Osteoblast (primary cell): ENCODE results near the gene CEBPG. TPM values are rescaled to one million over a fixed set of nuclear protein-coding genes. Genes with fewer than 3 reads are reported as not detected.
A peak's percentile ranks its signal among the peaks of the same experiment; 100 is the strongest.

ENCODE experiments used
- DNase-seq: peaks from one replicate; pipeline ENCODE4 v3.0.0; 2011; ENCODE audit warnings: low spot score, mixed read lengths; ENCODE audit not compliant: insufficient read length; ENCODE audit errors: missing footprints
- H2AFZ ChIP-seq: 2 replicates; pipeline ENCODE4 v1.6.0; 2011; ENCODE audit warnings: mild to moderate bottlenecking, low read length
- H3K27ac ChIP-seq: 2 replicates; pipeline ENCODE4 v1.5.1; 2011; ENCODE audit warnings: mild to moderate bottlenecking, low read depth, low read length, moderate library complexity
- H3K27me3 ChIP-seq: 2 replicates; pipeline ENCODE4 v1.6.0; 2012; ENCODE audit warnings: mild to moderate bottlenecking, control low read depth, inconsistent platforms, low read length, moderate library complexity; ENCODE audit not compliant: insufficient read depth
- H3K36me3 ChIP-seq: 2 replicates; pipeline ENCODE4 v1.5.1; 2011; ENCODE audit warnings: mild to moderate bottlenecking, low read length, control low read depth, moderate library complexity; ENCODE audit not compliant: insufficient read depth
- H3K4me1 ChIP-seq: 2 replicates; pipeline ENCODE4 v1.5.1; 2011; ENCODE audit warnings: mild to moderate bottlenecking, low read length, control low read depth, moderate library complexity; ENCODE audit not compliant: insufficient read depth
- H3K4me2 ChIP-seq: 2 replicates; pipeline ENCODE4 v1.6.0; 2011; ENCODE audit warnings: mild to moderate bottlenecking, low read length; ENCODE audit not compliant: insufficient read depth
- H3K4me3 ChIP-seq: fragments of 200-600 bp; sonication (generic); 3 replicates; pipeline ENCODE4 v1.5.1; 2012; ENCODE audit warnings: mild to moderate bottlenecking, low read length, inconsistent platforms; ENCODE audit not compliant: insufficient read depth
- H3K79me2 ChIP-seq: 2 replicates; pipeline ENCODE4 v1.6.0; 2012; ENCODE audit warnings: mild to moderate bottlenecking, low read length, control low read depth, inconsistent platforms; ENCODE audit not compliant: insufficient read depth
- H3K9me3 ChIP-seq: 2 replicates; pipeline ENCODE4 v1.5.1; 2011; ENCODE audit warnings: low read depth, low read length, control low read depth
- H4K20me1 ChIP-seq: 2 replicates; pipeline ENCODE4 v1.6.0; 2012; ENCODE audit warnings: mild to moderate bottlenecking, low read length, control low read depth; ENCODE audit not compliant: insufficient read depth
- total RNA-seq: library from RNA; depleted of rRNA; stranded (reverse); fragments of >200 nt; gene quantifications from 2 replicates; pipeline ENCODE4 v1.2.3, GENCODE V29; 2012
- TF ChIP-seq, protein P1 (sequence below): IDR thresholded peaks from 2 replicates; pipeline ENCODE4 v1.5.1; 2011; ENCODE audit warnings: mild to moderate bottlenecking, low read depth, low read length, moderate library complexity; ENCODE audit errors: extremely low read depth

CEBPG gene
- total RNA-seq, 1 donor = 35.5 TPM

DNA sequence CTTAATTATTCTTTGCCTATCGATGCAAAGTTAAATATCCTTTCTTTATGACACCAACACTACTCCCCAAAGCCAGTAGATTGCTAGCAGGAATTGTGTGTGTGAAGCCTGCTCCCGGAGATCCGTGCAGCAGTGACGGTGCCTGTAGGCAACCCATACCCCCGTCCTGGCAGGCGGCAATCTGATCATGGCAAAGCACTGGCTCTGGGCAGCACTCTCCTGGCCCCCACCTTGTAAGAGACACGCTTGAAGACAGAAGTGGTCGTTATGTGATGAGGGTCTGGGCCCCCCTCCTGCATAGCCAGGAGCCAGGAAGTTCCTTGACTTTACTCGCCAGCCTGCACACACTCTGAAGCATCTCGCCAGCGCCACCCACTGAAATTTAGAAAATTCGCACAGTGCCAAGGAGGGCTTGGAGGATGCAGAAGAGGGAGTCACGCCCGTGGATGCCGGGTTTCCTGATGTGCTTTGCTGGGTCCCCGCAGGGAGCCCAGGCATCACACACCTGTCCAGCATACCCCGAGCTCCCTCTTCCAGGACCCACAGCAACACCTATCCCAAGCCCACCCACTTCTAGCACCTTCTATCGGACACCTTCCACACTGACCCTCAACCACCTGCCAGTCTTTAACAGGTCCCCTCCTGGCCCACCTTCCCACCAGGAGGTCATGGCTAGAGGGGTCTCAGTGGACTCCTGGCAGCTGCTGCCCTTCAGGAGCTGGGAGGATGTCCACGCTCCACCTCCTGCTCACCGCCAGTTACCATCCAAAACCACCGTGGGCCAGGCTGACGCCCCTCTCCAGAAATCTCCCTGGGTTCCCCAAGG, 54.5 kb downstream of the CEBPG start:
- H3K79me2 ChIP-seq = no peaks in the 10 kb centered on the region
- TF ChIP-seq, protein P1, sequence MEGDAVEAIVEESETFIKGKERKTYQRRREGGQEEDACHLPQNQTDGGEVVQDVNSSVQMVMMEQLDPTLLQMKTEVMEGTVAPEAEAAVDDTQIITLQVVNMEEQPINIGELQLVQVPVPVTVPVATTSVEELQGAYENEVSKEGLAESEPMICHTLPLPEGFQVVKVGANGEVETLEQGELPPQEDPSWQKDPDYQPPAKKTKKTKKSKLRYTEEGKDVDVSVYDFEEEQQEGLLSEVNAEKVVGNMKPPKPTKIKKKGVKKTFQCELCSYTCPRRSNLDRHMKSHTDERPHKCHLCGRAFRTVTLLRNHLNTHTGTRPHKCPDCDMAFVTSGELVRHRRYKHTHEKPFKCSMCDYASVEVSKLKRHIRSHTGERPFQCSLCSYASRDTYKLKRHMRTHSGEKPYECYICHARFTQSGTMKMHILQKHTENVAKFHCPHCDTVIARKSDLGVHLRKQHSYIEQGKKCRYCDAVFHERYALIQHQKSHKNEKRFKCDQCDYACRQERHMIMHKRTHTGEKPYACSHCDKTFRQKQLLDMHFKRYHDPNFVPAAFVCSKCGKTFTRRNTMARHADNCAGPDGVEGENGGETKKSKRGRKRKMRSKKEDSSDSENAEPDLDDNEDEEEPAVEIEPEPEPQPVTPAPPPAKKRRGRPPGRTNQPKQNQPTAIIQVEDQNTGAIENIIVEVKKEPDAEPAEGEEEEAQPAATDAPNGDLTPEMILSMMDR = no peak
- H3K36me3 ChIP-seq = no peaks in the 10 kb centered on the region
- no peak overlapping the region for H3K4me3 ChIP-seq
- H4K20me1 ChIP-seq = peaks cover 4% of the 10 kb centered on the region
- no peaks in the 10 kb centered on the region for H3K27me3 ChIP-seq
- peak; percentile 38 for DNase-seq
- no peaks in the 10 kb centered on the region for H3K9me3 ChIP-seq
- H3K4me1 ChIP-seq = peaks cover 3% of the 10 kb centered on the region
- H3K27ac ChIP-seq = no peak overlapping the region
- no peak overlapping the region for H3K4me2 ChIP-seq
- H2AFZ ChIP-seq = no peak overlapping the region

DNA sequence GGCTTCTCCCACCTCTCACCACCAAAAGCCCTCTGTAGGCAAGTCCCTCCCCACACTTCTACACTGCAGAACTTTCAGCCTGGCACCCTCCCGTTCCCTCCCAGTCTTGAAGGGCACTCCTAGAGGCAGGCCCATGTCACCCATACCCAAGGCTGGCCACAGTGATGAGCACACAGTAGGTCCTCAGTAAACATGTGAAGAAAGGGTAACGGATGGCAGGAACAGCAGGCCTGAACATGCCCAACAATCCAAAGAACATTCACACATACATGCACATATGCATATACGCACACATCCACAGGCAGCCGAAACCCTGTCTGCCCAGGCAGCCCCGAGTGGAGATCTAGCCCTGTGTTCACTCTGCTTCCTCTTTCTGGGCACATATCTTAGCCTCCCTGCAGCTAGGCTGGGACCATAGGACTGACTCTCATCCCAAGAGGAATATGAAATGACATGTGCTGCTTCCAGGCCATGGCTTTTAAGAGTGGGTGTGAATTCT, 55.2 kb downstream of the CEBPG start:
- DNase-seq = peak; percentile 10
- H3K79me2 ChIP-seq = no peaks in the 10 kb centered on the region
- H3K4me2 ChIP-seq = no peak overlapping the region
- H3K4me1 ChIP-seq = peaks cover 3% of the 10 kb centered on the region
- H3K27me3 ChIP-seq = no peaks in the 10 kb centered on the region
- H4K20me1 ChIP-seq = peaks cover 4% of the 10 kb centered on the region
- no peak overlapping the region for H2AFZ ChIP-seq
- no peak overlapping the region for H3K27ac ChIP-seq
- TF ChIP-seq, protein P1 = no peak
- no peak overlapping the region for H3K4me3 ChIP-seq
- no peaks in the 10 kb centered on the region for H3K36me3 ChIP-seq
- H3K9me3 ChIP-seq = no peaks in the 10 kb centered on the region

DNA sequence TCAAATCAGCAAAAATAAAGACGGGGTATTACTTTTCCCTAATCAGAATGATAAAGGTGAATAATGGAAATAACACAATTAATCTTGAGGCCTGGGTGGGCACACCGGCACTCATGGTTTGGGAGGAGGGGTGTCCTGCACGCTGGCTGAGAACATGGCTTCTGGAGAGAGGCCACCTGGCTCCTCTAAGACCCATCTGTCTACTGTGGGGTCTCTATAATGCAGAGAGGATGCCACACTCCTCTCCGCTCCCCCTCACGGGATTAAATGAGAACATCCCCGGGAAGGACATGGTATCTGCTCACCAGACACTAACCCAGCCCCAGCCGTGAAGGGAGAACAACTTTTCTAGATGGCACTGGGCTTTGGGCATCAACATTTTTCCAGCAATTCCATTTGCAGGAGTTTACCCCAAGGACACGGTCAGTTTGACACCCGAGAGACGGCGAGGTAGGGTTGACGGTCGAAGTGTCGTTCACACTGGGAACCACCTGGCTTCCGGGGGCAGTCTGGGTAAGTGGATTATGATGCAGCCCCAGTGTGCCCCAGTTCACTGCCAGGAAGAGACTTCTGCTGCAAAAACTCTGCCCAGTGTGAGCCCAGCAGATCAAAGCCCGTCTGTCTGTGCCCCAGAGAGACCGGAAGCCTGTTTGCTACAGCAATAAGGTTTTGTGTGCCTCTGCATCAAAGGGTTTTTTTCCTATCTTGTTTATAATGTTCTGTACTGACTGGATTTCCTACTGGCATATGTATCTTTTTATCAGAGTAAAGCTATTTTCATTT, 56.6 kb downstream of the CEBPG start:
- Histone ChIP-seq H2AFZ (no peak overlapping the region), H3K27me3 (no peaks in the 10 kb centered on the region), H3K4me3 (no peak overlapping the region), H3K36me3 (no peaks in the 10 kb centered on the region), H3K9me3 (no peaks in the 10 kb centered on the region), H3K4me1 (peaks cover 3% of the 10 kb centered on the region), H4K20me1 (no peaks in the 10 kb centered on the region), H3K27ac (no peak overlapping the region), H3K4me2 (no peak overlapping the region), H3K79me2 (no peaks in the 10 kb centered on the region)
- peak; percentile 58 for DNase-seq
- TF ChIP-seq, protein P1 = no peak
